Measurements from ENCODE around the gene EBF3.

The EBF3 gene, protein sequence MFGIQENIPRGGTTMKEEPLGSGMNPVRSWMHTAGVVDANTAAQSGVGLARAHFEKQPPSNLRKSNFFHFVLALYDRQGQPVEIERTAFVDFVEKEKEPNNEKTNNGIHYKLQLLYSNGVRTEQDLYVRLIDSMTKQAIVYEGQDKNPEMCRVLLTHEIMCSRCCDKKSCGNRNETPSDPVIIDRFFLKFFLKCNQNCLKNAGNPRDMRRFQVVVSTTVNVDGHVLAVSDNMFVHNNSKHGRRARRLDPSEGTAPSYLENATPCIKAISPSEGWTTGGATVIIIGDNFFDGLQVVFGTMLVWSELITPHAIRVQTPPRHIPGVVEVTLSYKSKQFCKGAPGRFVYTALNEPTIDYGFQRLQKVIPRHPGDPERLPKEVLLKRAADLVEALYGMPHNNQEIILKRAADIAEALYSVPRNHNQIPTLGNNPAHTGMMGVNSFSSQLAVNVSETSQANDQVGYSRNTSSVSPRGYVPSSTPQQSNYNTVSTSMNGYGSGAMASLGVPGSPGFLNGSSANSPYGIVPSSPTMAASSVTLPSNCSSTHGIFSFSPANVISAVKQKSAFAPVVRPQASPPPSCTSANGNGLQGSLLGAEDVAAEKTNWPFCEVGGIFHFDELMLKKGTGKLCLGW

GRCh38 chr10:129963641-129964501, at the start of gene EBF3:
EBF3 (minus strand) TSS chr10:129964274; CDS start chr10:129963768, 506 bp downstream.
- peak; percentile 26 for DNase-seq

GRCh38 chr10:130013335-130014262, 49.5 kb upstream of the EBF3 start:
- DNase-seq, result no peak

- no peak for DNase-seq
Measured at GRCh38 chr10:130012129-130012528, 48.1 kb upstream of the EBF3 start.

DNA sequence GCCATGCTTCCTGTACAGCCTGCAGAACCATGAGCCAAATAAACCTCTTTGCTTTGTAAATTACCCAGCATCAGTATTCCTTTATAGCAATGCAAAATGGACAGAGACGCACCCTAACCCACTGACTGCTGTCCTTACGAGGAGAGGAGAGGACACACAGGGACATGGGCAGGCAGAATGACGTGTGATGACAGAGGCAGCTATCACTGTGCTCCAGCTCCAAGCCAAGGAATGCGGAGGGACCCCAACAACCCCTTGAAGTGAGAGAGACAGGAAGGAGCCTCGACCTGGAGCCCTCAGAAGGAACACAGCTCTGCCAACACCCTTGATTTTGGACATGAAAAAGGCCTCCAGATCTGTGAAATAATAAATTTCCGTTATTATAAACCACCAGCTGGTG, 46.6 kb upstream of the EBF3 start:
- DNase-seq, result no peak

DNA sequence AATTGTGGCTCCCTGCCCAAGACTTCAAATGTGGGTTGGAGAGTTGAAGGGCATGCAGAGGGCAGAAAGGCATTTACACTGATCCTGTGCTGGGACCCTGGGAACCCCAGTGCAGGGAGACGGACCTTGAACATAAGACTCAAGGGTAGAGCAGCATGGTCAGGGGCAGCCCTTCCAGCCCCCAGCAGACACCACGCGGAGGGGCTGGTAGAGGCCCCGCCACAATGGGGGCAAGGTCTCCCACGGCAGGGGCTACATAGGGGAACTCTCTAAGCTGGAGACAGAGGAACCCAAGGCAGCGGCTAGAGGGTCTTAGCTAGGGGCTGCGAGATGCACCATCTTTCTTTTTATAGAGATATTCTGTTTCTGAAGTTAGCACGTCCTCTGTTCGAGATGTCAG, 45.2 kb upstream of the EBF3 start:
- no peak for DNase-seq

GRCh38 chr10:130003787-130004613, 39.9 kb upstream of the EBF3 start:
- DNase-seq, result no peak

- DNase-seq, result no peak
Measured at GRCh38 chr10:130003166-130003565, 39.1 kb upstream of the EBF3 start.

GRCh38 chr10:130002606-130003005, 38.5 kb upstream of the EBF3 start:
- no peak for DNase-seq

DNA sequence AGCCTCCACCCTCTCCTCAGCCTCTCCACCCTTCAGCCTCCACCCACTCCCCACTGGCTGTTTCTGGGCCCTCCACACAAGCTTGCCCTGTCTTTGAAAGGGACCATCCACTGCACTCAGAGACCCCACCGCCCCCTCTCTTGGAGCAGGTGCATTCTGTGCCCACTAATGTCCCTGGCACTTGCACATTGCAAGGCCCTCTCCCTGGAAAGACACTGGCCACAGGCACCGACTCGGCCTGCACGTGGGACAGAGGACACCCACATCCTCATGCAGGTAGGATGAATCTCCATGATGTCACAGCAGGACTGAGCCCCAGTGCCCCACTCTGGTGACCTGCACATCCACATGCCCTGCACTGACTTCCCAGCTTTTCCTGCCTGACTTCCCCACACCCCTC, 36.8 kb upstream of the EBF3 start:
- DNase-seq, result no peak

- no peak for DNase-seq
Measured at GRCh38 chr10:129999140-129999539, 35.1 kb upstream of the EBF3 start.

DNA sequence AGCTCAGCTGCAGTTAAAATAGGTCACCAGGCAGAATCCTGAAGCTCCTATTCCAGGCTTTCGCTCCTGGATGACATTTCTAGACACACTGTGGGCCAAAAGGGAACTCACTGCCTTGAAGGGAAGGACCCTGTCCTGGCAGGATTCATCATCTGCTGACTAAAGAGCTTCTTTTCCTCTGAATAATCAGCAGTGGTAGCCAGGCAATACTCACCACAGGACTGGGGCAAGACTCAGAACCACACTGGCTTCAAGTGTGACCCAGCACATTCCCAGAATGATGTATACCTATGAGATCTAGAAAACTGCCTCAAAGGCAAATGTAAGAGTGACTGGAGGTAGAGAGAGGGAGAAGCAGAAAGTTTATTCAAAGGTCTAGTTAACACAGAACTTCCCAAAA, 29.5 kb upstream of the EBF3 start:
- no peak for DNase-seq

DNA sequence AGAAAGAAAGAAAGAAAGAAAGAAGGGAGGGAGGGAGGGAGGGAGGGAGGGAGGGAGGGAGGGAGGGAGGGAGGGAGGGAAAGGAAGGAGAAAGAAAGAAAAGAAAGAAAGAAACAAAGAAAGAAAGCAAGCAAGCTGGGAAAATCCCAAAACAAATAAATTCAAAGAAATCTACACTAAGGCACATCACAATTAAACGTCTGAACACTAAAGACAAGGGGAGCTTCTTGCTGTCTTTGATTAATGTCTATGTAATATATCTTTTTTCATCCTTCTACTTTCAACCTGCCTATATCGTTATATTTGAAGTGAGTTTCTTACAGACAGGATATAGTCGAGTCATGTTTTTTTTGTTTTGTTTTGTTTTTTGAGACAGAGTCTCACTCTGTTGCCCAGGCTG, 28.3 kb upstream of the EBF3 start:
- no peak for DNase-seq

DNA sequence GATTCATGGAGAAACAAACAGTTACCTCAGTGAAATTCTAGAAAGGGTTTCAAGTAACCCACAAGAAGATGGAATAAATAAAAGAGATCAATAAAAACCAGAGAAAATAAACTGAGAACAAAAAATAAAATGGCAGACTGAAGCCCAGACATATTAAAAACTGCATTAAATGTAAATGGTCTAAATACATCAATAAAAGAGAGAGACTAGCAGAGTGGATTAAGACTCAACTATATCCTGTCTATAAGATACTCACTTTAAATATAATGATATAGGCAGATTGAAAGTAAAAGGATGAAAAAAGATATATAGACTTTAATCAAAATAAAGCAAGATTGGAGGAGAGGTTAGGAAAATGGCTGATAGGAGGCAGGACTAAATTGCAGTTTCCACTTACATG, 18.8 kb upstream of the EBF3 start:
- no peak for DNase-seq

GRCh38 chr10:129978980-129979379, 14.9 kb upstream of the EBF3 start:
- no peak for DNase-seq

- no peak for DNase-seq
Measured at GRCh38 chr10:129978322-129978721, 14.2 kb upstream of the EBF3 start.

GRCh38 chr10:129977794-129978193, 13.7 kb upstream of the EBF3 start:
- DNase-seq, result no peak

DNA sequence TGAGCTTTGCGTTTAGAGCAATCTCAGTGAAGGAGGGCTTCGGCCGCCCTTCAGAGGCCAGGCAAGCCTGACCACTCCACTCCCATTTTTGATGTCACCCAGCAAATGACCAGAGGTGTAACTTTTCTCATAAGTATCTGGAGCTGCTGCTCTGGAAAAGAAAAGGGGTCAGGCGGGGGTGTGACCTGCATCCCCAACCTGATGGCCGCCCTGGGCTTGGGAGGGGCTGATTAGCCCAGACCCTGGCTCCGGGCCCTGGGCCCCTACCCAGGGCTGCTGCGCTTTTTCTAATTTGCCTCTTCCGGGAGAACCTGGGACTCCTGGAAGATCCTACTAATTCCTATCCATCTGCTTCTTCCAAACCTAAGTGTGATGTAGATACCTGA, 9.6 kb upstream of the EBF3 start:
- DNase-seq, result no peak

GRCh38 chr10:129972966-129973673, 9.0 kb upstream of the EBF3 start:
- no peak for DNase-seq

- no peak for DNase-seq
Measured at GRCh38 chr10:129972145-129972965, 8.3 kb upstream of the EBF3 start.

Measured in CD4-positive, alpha-beta T cell treated with Interleukin-17A for 1 hour (primary cell).